ENCODE data around the gene KPNA2.

GRCh38 chr17:68020409-68020756, 15.2 kb upstream of the KPNA2 start:
- TF ChIP-seq, protein P1, sequence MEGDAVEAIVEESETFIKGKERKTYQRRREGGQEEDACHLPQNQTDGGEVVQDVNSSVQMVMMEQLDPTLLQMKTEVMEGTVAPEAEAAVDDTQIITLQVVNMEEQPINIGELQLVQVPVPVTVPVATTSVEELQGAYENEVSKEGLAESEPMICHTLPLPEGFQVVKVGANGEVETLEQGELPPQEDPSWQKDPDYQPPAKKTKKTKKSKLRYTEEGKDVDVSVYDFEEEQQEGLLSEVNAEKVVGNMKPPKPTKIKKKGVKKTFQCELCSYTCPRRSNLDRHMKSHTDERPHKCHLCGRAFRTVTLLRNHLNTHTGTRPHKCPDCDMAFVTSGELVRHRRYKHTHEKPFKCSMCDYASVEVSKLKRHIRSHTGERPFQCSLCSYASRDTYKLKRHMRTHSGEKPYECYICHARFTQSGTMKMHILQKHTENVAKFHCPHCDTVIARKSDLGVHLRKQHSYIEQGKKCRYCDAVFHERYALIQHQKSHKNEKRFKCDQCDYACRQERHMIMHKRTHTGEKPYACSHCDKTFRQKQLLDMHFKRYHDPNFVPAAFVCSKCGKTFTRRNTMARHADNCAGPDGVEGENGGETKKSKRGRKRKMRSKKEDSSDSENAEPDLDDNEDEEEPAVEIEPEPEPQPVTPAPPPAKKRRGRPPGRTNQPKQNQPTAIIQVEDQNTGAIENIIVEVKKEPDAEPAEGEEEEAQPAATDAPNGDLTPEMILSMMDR (IDR thresholded peaks at IDR 0.05) = no peak
- no peak for TF ChIP-seq POLR2A (IDR thresholded peaks at IDR 0.05)

Data from heart left ventricle (tissue), 13 donors.